Ishikawa (cell line): ENCODE measurements around the gene GOLGA2.

Experiments
- CEBPB ChIP-seq: IDR thresholded peaks from 2 replicates; pipeline ENCODE4 v1.6.1; 2012
- USF1 ChIP-seq: IDR thresholded peaks from 2 replicates; pipeline ENCODE4 v1.6.1; 2012

- TF ChIP-seq CEBPB (no peak), USF1 (no peak)
Observed at GRCh38 chr9:128304136-128304970, 28.5 kb upstream of the GOLGA2 start.
